ENCODE results near the gene GUCY2D. TPM values are rescaled to one million over a fixed set of nuclear protein-coding genes. Genes with fewer than 3 reads are reported as not detected.

GUCY2D gene
- polyA plus RNA-seq, 4 donors: 0.81 TPM; not detected in 3

GRCh38 chr17:7969433-7969832, 33.0 kb upstream of the GUCY2D start:
- Histone ChIP-seq H3K9me3 (ENCODE audit: control insufficient read depth in 2 of 2, insufficient read depth in 1 of 2, low read depth in 1 of 2, low read length in 1 of 2) (peaks cover 0 to 4% of the 10 kb centered on the region in 2 donors), H3K4me3 (ENCODE audit: low read depth in 1 of 3, low read length in 3 of 3) (no peak overlapping the region), H3K27me3 (ENCODE audit: control insufficient read depth in 3 of 3, insufficient read depth in 3 of 3, low read length in 3 of 3) (no peaks in the 10 kb centered on the region), H3K27ac (ENCODE audit: low read depth in 1 of 3, low read length in 2 of 3) (no peak overlapping the region), H3K4me1 (ENCODE audit: control insufficient read depth in 3 of 3, insufficient read depth in 2 of 3, low read depth in 1 of 3, low read length in 2 of 3) (no peaks in the 10 kb centered on the region), H3K36me3 (ENCODE audit: control insufficient read depth in 3 of 3, insufficient read depth in 2 of 3, low read depth in 1 of 3, low read length in 3 of 3) (no peaks in the 10 kb centered on the region)
- no peak for FAIRE-seq
- no peak for DNase-seq
- WGBS, 3 donors: 83 to 88% (median 84%) methylated on average over 6 of the region's 6 CpGs

DNA sequence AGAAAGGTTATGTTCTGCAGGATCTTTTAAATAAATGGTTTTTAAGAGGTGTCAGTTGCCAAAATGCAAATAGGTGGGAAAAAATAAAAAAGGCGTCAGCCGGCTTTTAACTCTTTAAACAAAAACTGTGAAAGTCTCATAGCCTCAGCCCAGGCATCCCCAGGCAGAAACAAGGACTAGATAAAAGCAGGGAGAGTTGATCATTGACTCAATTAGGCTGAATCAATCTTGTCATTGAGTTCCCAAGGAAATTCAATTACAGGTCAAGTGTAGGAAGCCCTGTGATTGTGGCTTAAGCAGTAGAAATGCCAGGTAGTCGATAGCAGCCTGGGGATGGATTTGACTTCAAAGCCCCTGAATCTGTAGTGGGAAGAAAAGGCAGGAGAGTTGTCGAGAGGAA, 30.8 kb upstream of the GUCY2D start:
- no peak for FAIRE-seq
- Histone ChIP-seq H3K36me3 (ENCODE audit: control insufficient read depth in 3 of 3, insufficient read depth in 2 of 3, low read depth in 1 of 3, low read length in 3 of 3) (no peaks in the 10 kb centered on the region), H3K4me1 (ENCODE audit: control insufficient read depth in 3 of 3, insufficient read depth in 2 of 3, low read depth in 1 of 3, low read length in 2 of 3) (peaks cover 0 to 2% (median 0%) of the 10 kb centered on the region in 3 donors), H3K9me3 (ENCODE audit: control insufficient read depth in 2 of 2, insufficient read depth in 1 of 2, low read depth in 1 of 2, low read length in 1 of 2) (peaks cover 0 to 15% of the 10 kb centered on the region in 2 donors), H3K4me3 (ENCODE audit: low read depth in 1 of 3, low read length in 3 of 3) (no peak overlapping the region), H3K27ac (ENCODE audit: low read depth in 1 of 3, low read length in 2 of 3) (no peak overlapping the region), H3K27me3 (ENCODE audit: control insufficient read depth in 3 of 3, insufficient read depth in 3 of 3, low read length in 3 of 3) (no peaks in the 10 kb centered on the region)
- 75 to 86% (median 78%) methylated on average over 4 of the region's 4 CpGs for WGBS, 3 donors
- no peak for DNase-seq

DNA sequence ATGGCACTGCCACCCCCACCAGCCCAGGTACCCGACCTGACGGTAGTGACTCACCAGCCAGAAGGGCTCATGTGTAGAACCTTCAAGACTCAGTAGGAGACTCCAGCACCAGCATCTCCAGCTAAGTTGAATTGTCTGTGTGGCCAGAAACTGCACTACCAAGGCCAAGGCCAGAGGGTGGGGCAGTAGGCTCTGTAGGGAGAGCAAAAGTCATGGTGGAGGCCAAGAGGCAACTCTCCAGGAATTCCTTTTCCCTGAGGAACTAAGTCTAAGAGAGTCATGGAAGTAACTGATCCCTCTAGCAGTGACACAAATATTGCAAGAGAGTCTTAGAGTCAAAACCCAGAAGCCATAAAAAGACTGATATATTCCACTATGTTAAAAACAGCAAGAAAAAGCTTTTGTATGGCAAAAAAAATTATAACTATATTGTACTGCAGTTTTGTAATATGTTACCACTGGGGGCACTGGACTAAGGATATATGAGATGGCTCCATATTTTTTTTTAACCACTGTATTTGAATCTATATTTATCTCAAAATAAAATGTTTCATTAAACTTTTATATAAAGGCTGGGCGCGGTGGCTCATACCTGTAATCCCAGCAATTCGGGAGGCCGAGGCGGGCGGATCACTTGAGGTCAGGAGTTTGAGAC, 30.2 kb upstream of the GUCY2D start:
- no peak for FAIRE-seq
- Histone ChIP-seq H3K9me3 (ENCODE audit: control insufficient read depth in 2 of 2, insufficient read depth in 1 of 2, low read depth in 1 of 2, low read length in 1 of 2) (peaks cover 0 to 15% of the 10 kb centered on the region in 2 donors), H3K27me3 (ENCODE audit: control insufficient read depth in 3 of 3, insufficient read depth in 3 of 3, low read length in 3 of 3) (no peaks in the 10 kb centered on the region), H3K27ac (ENCODE audit: low read depth in 1 of 3, low read length in 2 of 3) (no peak overlapping the region), H3K4me1 (ENCODE audit: control insufficient read depth in 3 of 3, insufficient read depth in 2 of 3, low read depth in 1 of 3, low read length in 2 of 3) (peaks cover 0 to 5% (median 0%) of the 10 kb centered on the region in 3 donors), H3K36me3 (ENCODE audit: control insufficient read depth in 3 of 3, insufficient read depth in 2 of 3, low read depth in 1 of 3, low read length in 3 of 3) (no peaks in the 10 kb centered on the region), H3K4me3 (ENCODE audit: low read depth in 1 of 3, low read length in 3 of 3) (no peak overlapping the region)
- DNase-seq: no peak
- 87 to 95% (median 92%) methylated on average over 8 of the region's 8 CpGs for WGBS, 3 donors

- DNase-seq: peak in 1 of 2 donors; percentile 24
Observed at GRCh38 chr17:7974638-7975131, 27.7 kb upstream of the GUCY2D start.

DNA sequence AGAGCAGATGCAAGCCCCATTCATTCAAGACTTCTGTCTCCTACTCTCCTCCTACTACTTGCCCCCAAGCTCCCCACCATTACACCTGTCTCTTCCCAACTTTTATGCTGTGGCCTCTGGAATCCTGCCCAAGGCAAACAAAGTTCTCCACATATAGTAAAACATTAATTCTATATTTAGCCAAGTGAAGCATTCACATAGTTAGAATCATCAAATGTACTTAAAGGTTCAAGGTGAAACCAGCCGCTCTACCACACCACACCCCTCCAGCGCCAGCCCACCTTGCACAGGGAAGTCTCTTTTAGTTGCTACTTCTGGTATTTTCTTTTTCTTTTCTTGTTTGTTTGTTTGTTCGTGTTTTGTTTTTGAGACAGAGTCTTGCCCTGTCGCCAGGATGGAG, 25.4 kb upstream of the GUCY2D start:
- H3K27me3 ChIP-seq (ENCODE audit: control insufficient read depth in 3 of 3, insufficient read depth in 3 of 3, low read length in 3 of 3): no peaks in the 10 kb centered on the region
- WGBS, 3 donors: 54 to 79% (median 60%) methylated on average over 4 of the region's 4 CpGs
- no peak overlapping the region for H3K27ac ChIP-seq (ENCODE audit: low read depth in 1 of 3, low read length in 2 of 3)
- peaks cover 0 to 15% of the 10 kb centered on the region in 2 donors for H3K9me3 ChIP-seq (ENCODE audit: control insufficient read depth in 2 of 2, insufficient read depth in 1 of 2, low read depth in 1 of 2, low read length in 1 of 2)
- peaks cover 0 to 5% (median 0%) of the 10 kb centered on the region in 3 donors for H3K4me1 ChIP-seq (ENCODE audit: control insufficient read depth in 3 of 3, insufficient read depth in 2 of 3, low read depth in 1 of 3, low read length in 2 of 3)
- no peaks in the 10 kb centered on the region for H3K36me3 ChIP-seq (ENCODE audit: control insufficient read depth in 3 of 3, insufficient read depth in 2 of 3, low read depth in 1 of 3, low read length in 3 of 3)
- FAIRE-seq (no peak), DNase-seq (peak in 1 of 2 donors; percentile 13)
- no peak overlapping the region for H3K4me3 ChIP-seq (ENCODE audit: low read depth in 1 of 3, low read length in 3 of 3)

More at GRCh38 chr17:7974638-7975131, 27.7 kb upstream of the GUCY2D start:
- no peak overlapping the region for H3K27ac ChIP-seq (ENCODE audit: low read depth in 1 of 3, low read length in 2 of 3)
- FAIRE-seq: no peak
- H3K36me3 ChIP-seq (ENCODE audit: control insufficient read depth in 3 of 3, insufficient read depth in 2 of 3, low read depth in 1 of 3, low read length in 3 of 3): no peaks in the 10 kb centered on the region
- peaks cover 0 to 5% (median 0%) of the 10 kb centered on the region in 3 donors for H3K4me1 ChIP-seq (ENCODE audit: control insufficient read depth in 3 of 3, insufficient read depth in 2 of 3, low read depth in 1 of 3, low read length in 2 of 3)
- H3K9me3 ChIP-seq (ENCODE audit: control insufficient read depth in 2 of 2, insufficient read depth in 1 of 2, low read depth in 1 of 2, low read length in 1 of 2): peaks cover 0 to 15% of the 10 kb centered on the region in 2 donors
- H3K4me3 ChIP-seq (ENCODE audit: low read depth in 1 of 3, low read length in 3 of 3): no peak overlapping the region
- H3K27me3 ChIP-seq (ENCODE audit: control insufficient read depth in 3 of 3, insufficient read depth in 3 of 3, low read length in 3 of 3): no peaks in the 10 kb centered on the region

GRCh38 chr17:7977805-7978204, 24.6 kb upstream of the GUCY2D start:
- Histone ChIP-seq H3K36me3 (ENCODE audit: control insufficient read depth in 3 of 3, insufficient read depth in 2 of 3, low read depth in 1 of 3, low read length in 3 of 3) (no peaks in the 10 kb centered on the region), H3K27ac (ENCODE audit: low read depth in 1 of 3, low read length in 2 of 3) (no peak overlapping the region), H3K4me1 (ENCODE audit: control insufficient read depth in 3 of 3, insufficient read depth in 2 of 3, low read depth in 1 of 3, low read length in 2 of 3) (peaks cover 0 to 5% (median 0%) of the 10 kb centered on the region in 3 donors), H3K9me3 (ENCODE audit: control insufficient read depth in 2 of 2, insufficient read depth in 1 of 2, low read depth in 1 of 2, low read length in 1 of 2) (peaks cover 0 to 15% of the 10 kb centered on the region in 2 donors), H3K4me3 (ENCODE audit: low read depth in 1 of 3, low read length in 3 of 3) (no peak overlapping the region), H3K27me3 (ENCODE audit: control insufficient read depth in 3 of 3, insufficient read depth in 3 of 3, low read length in 3 of 3) (no peaks in the 10 kb centered on the region)
- DNase-seq: no peak
- FAIRE-seq: no peak
- WGBS, 3 donors: 71 to 88% (median 80%) methylated on average over 5 of the region's 5 CpGs

GRCh38 chr17:7982173-7982572, 20.2 kb upstream of the GUCY2D start:
- 27 to 55% (median 40%) methylated on average over 7 of the region's 7 CpGs for WGBS, 3 donors
- no peaks in the 10 kb centered on the region for H3K4me1 ChIP-seq (ENCODE audit: control insufficient read depth in 3 of 3, insufficient read depth in 2 of 3, low read depth in 1 of 3, low read length in 2 of 3)
- no peak for DNase-seq
- H3K27me3 ChIP-seq (ENCODE audit: control insufficient read depth in 3 of 3, insufficient read depth in 3 of 3, low read length in 3 of 3): peaks cover 0 to 3% (median 0%) of the 10 kb centered on the region in 3 donors
- no peak for FAIRE-seq
- no peaks in the 10 kb centered on the region for H3K9me3 ChIP-seq (ENCODE audit: control insufficient read depth in 2 of 2, insufficient read depth in 1 of 2, low read depth in 1 of 2, low read length in 1 of 2)
- no peaks in the 10 kb centered on the region for H3K36me3 ChIP-seq (ENCODE audit: control insufficient read depth in 3 of 3, insufficient read depth in 2 of 3, low read depth in 1 of 3, low read length in 3 of 3)
- no peak overlapping the region for H3K27ac ChIP-seq (ENCODE audit: low read depth in 1 of 3, low read length in 2 of 3)
- no peak overlapping the region for H3K4me3 ChIP-seq (ENCODE audit: low read depth in 1 of 3, low read length in 3 of 3)

GRCh38 chr17:7982666-7983065, 19.7 kb upstream of the GUCY2D start:
- no peaks in the 10 kb centered on the region for H3K4me1 ChIP-seq (ENCODE audit: control insufficient read depth in 3 of 3, insufficient read depth in 2 of 3, low read depth in 1 of 3, low read length in 2 of 3)
- no peak overlapping the region for H3K4me3 ChIP-seq (ENCODE audit: low read depth in 1 of 3, low read length in 3 of 3)
- H3K27me3 ChIP-seq (ENCODE audit: control insufficient read depth in 3 of 3, insufficient read depth in 3 of 3, low read length in 3 of 3): peaks cover 0 to 3% (median 1%) of the 10 kb centered on the region in 3 donors
- FAIRE-seq (no peak), DNase-seq (no peak)
- H3K9me3 ChIP-seq (ENCODE audit: control insufficient read depth in 2 of 2, insufficient read depth in 1 of 2, low read depth in 1 of 2, low read length in 1 of 2): no peaks in the 10 kb centered on the region
- H3K36me3 ChIP-seq (ENCODE audit: control insufficient read depth in 3 of 3, insufficient read depth in 2 of 3, low read depth in 1 of 3, low read length in 3 of 3): no peaks in the 10 kb centered on the region
- WGBS, 3 donors: 86 to 87% (median 86%) methylated on average over 6 of the region's 6 CpGs
- H3K27ac ChIP-seq (ENCODE audit: low read depth in 1 of 3, low read length in 2 of 3): no peak overlapping the region
